NCI-H1105 (cell line): Measurements from ENCODE around the gene CBLN3.
"Not testable (repeated sequence)": the region's sequence is repeated elsewhere in the genome, so short reads cannot be mapped to it uniquely, and the experiment has no call there.

Source experiments
- DNase-seq: peaks from one replicate; lab custom pipeline; 2025; lab: John Stamatoyannopoulos, UW

Gene CBLN3

DNA sequence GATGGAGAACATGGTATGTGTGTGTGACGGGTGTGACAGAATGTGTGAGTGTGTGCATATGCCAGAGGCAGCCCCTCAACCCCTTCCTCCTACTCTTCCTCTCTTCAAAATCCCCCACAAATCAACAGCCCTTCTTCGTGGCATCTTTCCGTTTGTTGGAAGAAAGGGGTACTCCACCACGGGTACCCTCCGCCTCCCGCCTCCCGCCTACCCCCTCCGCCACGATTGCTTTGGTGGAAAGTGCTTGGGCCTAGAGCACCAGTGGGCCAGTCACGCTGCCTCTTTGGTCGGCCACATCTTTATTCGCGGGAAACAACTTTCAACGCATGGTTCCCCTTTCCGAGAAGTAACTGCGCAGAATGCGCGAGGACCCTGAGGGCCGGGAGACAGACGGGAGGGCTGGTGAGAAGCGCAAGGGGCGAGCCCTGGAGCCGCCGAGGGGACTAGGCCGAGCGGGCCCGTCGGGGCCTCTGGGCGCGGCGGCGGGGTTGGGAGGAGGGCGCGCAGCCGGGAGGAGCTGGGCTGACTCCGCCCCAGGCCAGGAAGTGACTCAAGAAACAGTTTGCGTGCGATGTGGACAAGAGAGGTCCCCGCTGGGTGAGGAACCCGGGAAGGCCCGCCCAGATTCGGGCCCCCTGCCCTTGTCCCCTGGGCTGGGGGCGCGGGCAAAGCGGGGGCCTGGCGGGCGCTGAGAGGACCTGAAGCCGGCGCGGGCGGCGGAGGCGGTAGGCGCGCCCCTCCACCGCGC is at the start of gene CBLN3, which contains the start of gene KHNYN:
Gene CBLN3, minus strand, starts transcription at position 274 of the 748 bp plus-strand sequence. CDS start 614 bp downstream, outside the sequence.
Gene KHNYN, plus strand, starts transcription at position 560 of the 748 bp plus-strand sequence. CDS start 777 bp downstream, outside the sequence.
- peak; percentile 82 for DNase-seq

DNA sequence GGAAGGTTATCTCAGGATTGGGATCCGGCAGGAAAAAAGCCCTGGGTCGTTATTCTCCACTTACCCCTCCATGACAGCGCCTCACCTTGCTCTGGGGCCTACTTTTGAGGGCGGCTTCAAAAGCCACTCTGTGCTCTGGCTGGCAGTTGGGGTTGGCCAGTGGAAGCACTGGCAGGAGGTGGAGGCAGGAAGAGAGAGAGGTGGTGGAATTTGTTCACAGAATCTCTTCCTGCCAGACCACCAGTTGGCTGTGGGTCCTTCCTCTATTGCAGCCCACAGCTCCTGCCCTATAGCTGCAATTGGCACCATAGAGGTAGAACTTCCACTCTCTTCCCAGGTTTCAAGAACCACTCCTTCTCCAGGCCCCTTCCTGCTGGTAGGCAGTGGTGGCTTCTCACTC is 45.8 kb upstream of the CBLN3 start:
- DNase-seq = no peak

- no peak for DNase-seq
Observed at GRCh38 chr14:24473211-24473610, 43.7 kb upstream of the CBLN3 start.

DNA sequence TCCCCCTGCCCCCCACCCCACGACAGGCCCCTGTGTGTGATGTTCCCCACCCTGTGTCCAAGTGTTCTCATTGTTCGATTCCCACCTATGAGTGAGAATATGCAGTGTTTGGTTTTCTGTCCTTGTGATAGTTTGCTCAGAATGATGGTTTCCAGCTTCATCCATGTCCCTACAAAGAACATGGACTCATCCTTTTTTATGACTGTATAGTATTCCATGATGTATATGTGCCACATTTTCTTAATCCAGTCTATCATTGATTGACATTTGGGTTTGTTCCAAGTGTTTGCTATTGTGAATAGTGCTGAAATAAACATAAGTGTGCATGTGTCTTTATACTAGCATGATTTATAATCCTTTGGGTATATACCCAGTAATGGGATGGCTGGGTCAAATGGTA is 41.0 kb upstream of the CBLN3 start:
- DNase-seq = not testable (repeated sequence)

- no peak for DNase-seq
Observed at GRCh38 chr14:24465805-24466204, 36.3 kb upstream of the CBLN3 start.

- DNase-seq = no peak
Observed at GRCh38 chr14:24465368-24465767, 35.9 kb upstream of the CBLN3 start.

GRCh38 chr14:24463884-24464785 is 34.7 kb upstream of the CBLN3 start:
- DNase-seq = no peak

- no peak for DNase-seq
Observed at GRCh38 chr14:24463017-24463883, 33.8 kb upstream of the CBLN3 start.

GRCh38 chr14:24461336-24461735 is 31.9 kb upstream of the CBLN3 start:
- DNase-seq = no peak

DNA sequence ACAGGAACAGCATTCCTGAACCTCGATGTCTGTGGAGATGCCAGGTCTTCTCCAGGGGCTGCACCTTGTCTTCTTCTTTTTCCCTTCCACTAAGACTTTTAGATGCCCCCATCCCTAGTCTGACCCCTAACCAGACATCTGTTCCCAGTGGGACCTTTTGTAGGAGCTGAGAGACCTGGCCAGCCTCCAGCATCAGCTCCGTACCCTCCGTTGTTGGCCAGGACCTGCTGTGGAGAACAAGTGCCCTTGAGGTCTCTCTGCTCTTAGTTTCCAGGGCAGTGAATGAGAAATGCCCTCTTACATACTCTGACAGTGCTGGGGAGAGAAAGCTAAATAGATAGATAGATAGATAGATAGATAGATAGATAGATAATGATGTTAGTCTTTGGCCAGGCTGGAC is 29.9 kb upstream of the CBLN3 start:
- no peak for DNase-seq

DNA sequence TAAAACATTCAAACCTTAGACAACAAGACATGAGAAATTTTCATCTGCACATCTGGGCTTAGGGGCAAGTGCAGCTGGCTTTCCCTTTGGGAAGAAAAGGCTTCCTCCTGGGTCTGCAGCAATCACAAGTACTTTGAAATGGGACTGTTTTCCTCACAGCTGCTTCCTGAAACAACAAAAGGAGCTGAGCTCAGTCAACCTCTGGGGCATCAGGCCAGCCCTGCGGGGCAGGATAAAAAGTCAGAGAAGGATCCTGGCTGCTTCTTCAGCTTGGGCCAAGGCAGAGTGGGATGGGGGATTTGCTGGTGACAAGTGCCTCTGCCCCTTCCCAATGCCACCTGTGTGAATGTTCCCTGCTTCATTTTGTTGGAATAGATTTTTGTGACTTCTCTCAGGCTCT is 29.3 kb upstream of the CBLN3 start:
- DNase-seq = no peak

DNA sequence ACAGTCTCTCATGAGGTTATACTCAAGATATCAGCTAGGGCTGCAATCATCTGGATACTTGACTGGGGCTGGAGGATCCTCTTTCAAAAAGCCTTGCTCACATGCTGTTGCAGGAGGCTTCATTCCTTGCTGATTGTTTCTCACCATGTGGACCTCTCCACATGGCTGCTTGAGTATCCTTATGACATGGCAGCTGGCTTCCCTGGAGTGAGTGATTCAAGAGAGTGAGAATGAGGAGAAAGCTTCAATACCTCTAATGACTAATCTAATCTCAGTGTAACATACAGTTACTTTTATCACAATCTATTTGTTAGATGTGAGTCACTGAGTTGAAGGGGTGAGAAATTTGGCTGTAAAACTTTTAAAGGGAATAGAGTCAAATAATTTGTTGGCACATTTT is 27.5 kb upstream of the CBLN3 start:
- no peak for DNase-seq

- not testable (repeated sequence) for DNase-seq
Observed at GRCh38 chr14:24450828-24451227, 21.4 kb upstream of the CBLN3 start.

GRCh38 chr14:24443053-24443665 is 13.7 kb upstream of the CBLN3 start:
- DNase-seq = no peak

GRCh38 chr14:24442240-24443052 is 13.0 kb upstream of the CBLN3 start, which contains the start of gene SDR39U1:
TSS of gene SDR39U1 (minus strand) at chr14:24442776. CDS start at chr14:24442769, 7 bp downstream.
- peak; percentile 99 for DNase-seq

GRCh38 chr14:24441904-24442239 is 12.4 kb upstream of the CBLN3 start:
- DNase-seq = peak; percentile 54

- DNase-seq = no peak
Observed at GRCh38 chr14:24441485-24441884, 12.0 kb upstream of the CBLN3 start.

- no peak for DNase-seq
Observed at GRCh38 chr14:24440606-24441399, 11.3 kb upstream of the CBLN3 start.

GRCh38 chr14:24439830-24440605 is 10.6 kb upstream of the CBLN3 start:
- DNase-seq = no peak
